PC-3 (cell line): ENCODE measurements around the gene HOXC5. TPM values are rescaled to one million over a fixed set of nuclear protein-coding genes. Genes with fewer than 3 reads are reported as not detected.

ENCODE experiments used
- ATAC-seq: fragments of 200-7000 bp; cut with Tn5 transposase; 2 replicates; pipeline ENCODE4 v1.9.1; 2020; ENCODE audit warnings: mild to moderate bottlenecking, moderate library complexity
- BruUV-seq: library from RNA; stranded (reverse); fragments of 400-500 nt; replicated peaks from 2 replicates; lab custom pipeline; 2021; lab: Mats Ljungman, UMichigan
- CTCF ChIA-PET: fragments of 300-600 bp; sonication (Branson Sonifier 250); formaldehyde crosslinking; loops from one replicate; lab custom pipeline; 2022; ENCODE audit warnings: antibody characterized with exemption; lab: Charles Lee
- POLR2A ChIA-PET: fragments of 300-600 bp; sonication (Branson Sonifier 250); formaldehyde crosslinking; loops from one replicate; lab custom pipeline; 2022; ENCODE audit warnings: antibody characterized with exemption; ENCODE audit not compliant: unreplicated experiment; lab: Charles Lee
- DNase-seq: peaks from one replicate; pipeline ENCODE4 v3.0.0-alpha.2; 2015
- H2AFZ ChIP-seq: fragments of 300-600 bp; sonication (generic); 2 replicates; pipeline ENCODE4 v1.6.0; 2016; ENCODE audit warnings: antibody characterized with exemption, low read length
- H3F3A ChIP-seq: fragments of 300-600 bp; sonication (generic); one replicate; pipeline ENCODE4 v1.6.0; 2017; ENCODE audit warnings: antibody characterized with exemption, low read length, control low read depth, mild to moderate bottlenecking; ENCODE audit not compliant: unreplicated experiment
- H3K27ac ChIP-seq: fragments of 300-600 bp; sonication (generic); 2 replicates; pipeline ENCODE4 v1.5.1; 2016; ENCODE audit warnings: mild to moderate bottlenecking, low read length
- H3K27me3 ChIP-seq: fragments of 300-600 bp; sonication (generic); 2 replicates; pipeline ENCODE4 v1.6.1; 2016; ENCODE audit warnings: low read length, mixed read lengths
- H3K36me3 ChIP-seq: fragments of 300-600 bp; sonication (generic); 2 replicates; pipeline ENCODE4 v1.6.1; 2016; ENCODE audit warnings: low read depth, mixed run types, low read length, mixed read lengths
- H3K4me1 ChIP-seq: fragments of 300-600 bp; sonication (generic); 2 replicates; pipeline ENCODE4 v1.5.1; 2016; ENCODE audit warnings: low read length; ENCODE audit not compliant: insufficient read depth
- H3K4me2 ChIP-seq: fragments of 300-600 bp; sonication (generic); 2 replicates; pipeline ENCODE4 v1.6.0; 2016; ENCODE audit warnings: low read length
- H3K4me3 ChIP-seq: fragments of 300-600 bp; sonication (generic); 2 replicates; pipeline ENCODE4 v1.5.1; 2016; ENCODE audit warnings: mild to moderate bottlenecking, low read length, mixed read lengths
- H3K79me2 ChIP-seq: fragments of 300-600 bp; sonication (generic); 2 replicates; pipeline ENCODE4 v1.6.1; 2017; ENCODE audit warnings: low read length, mixed read lengths
- H3K9ac ChIP-seq: fragments of 300-600 bp; sonication (generic); 2 replicates; pipeline ENCODE4 v1.6.0; 2016; ENCODE audit warnings: mild to moderate bottlenecking, low read length
- H3K9me2 ChIP-seq: fragments of 300-600 bp; sonication (generic); replicated peaks from 2 replicates; pipeline ENCODE4 v1.6.1; 2016; ENCODE audit warnings: mixed run types, low read length, mixed read lengths
- H3K9me3 ChIP-seq: fragments of 300-600 bp; sonication (generic); 2 replicates; pipeline ENCODE4 v1.6.1; 2016; ENCODE audit warnings: low read length, mixed read lengths
- H4K20me1 ChIP-seq: fragments of 300-600 bp; sonication (generic); 2 replicates; pipeline ENCODE4 v1.6.1; 2016; ENCODE audit warnings: low read length, mixed read lengths
- CTCF ChIP-seq: fragments of 300-600 bp; sonication (generic); conservative IDR thresholded peaks from 2 replicates; pipeline ENCODE4 v1.5.1; 2017; ENCODE audit warnings: antibody characterized with exemption, low read depth, mild to moderate bottlenecking, low read length
- EZH2 ChIP-seq: fragments of 300-600 bp; sonication (generic); IDR thresholded peaks from one replicate; pipeline ENCODE4 v1.6.1; 2017; ENCODE audit warnings: antibody characterized with exemption, mild to moderate bottlenecking, low read length; ENCODE audit not compliant: unreplicated experiment
- EZH2phosphoT487 ChIP-seq: fragments of 300-600 bp; sonication (generic); IDR thresholded peaks from 2 replicates; pipeline ENCODE4 v1.6.1; 2018; ENCODE audit warnings: mild to moderate bottlenecking, antibody characterized with exemption, low read length, borderline replicate concordance
- intact Hi-C: fragments of 100-400 bp; cut with micrococcal nuclease; formaldehyde crosslinking; loops from 2 replicates; pipeline ENCODE4 v1.9.0; 2023
- total RNA-seq: library from RNA; depleted of rRNA; stranded (reverse); fragments of >200 nt; gene quantifications from 2 replicates; pipeline ENCODE4 v1.2.3, GENCODE V29; 2014

The HOXC5 gene
- total RNA-seq, 1 experiment from 2014 or later: 0.26 TPM

GRCh38 chr12:54055552-54055951, 22.7 kb downstream of the HOXC5 start:
- Histone ChIP-seq H3F3A (no peaks in the 10 kb centered on the region), H3K79me2 (no peaks in the 10 kb centered on the region), H3K27ac (no peak overlapping the region), H3K9me2 (no peaks in the 10 kb centered on the region), H3K9ac (no peak overlapping the region), H3K4me1 (peaks cover 17% of the 10 kb centered on the region), H3K4me2 (no peak overlapping the region), H3K9me3 (no peaks in the 10 kb centered on the region), H2AFZ (no peak overlapping the region), H3K36me3 (no peaks in the 10 kb centered on the region), H3K27me3 (peaks cover 8% of the 10 kb centered on the region; the same call in 1 of the 2 replicates), H3K4me3 (no peak overlapping the region), H4K20me1 (no peaks in the 10 kb centered on the region)
- TF ChIP-seq EZH2phosphoT487 (no peak), CTCF (no peak), EZH2 (no peak)
- intact Hi-C loops: no loop called here
- no TSS peak for BruUV-seq
- ATAC-seq: no peak
- ChIA-PET CTCF (interaction anchor here (0.6 kb wide), 1 partner anchor 17 kb away, joined by 13 read pairs; no protein-coding TSS in a partner anchor), POLR2A (no interaction called here)
- no peak for DNase-seq

- TF ChIP-seq EZH2phosphoT487: no peak
- TF ChIP-seq CTCF: no peak
- TF ChIP-seq EZH2: no peak
- H3K36me3 ChIP-seq: no peaks in the 10 kb centered on the region
- DNase-seq (no peak), ATAC-seq (no peak)
- H3K79me2 ChIP-seq: no peaks in the 10 kb centered on the region
- ChIA-PET POLR2A (no interaction called here), CTCF (no interaction called here)
- H3K4me3 ChIP-seq: no peak overlapping the region
- no peaks in the 10 kb centered on the region for H3K9me3 ChIP-seq
- no peaks in the 10 kb centered on the region for H3F3A ChIP-seq
- H3K4me1 ChIP-seq: peaks cover 17% of the 10 kb centered on the region
- intact Hi-C loops: no loop called here
- H3K9ac ChIP-seq: no peak overlapping the region
- H4K20me1 ChIP-seq: no peaks in the 10 kb centered on the region
- H3K27me3 ChIP-seq: peaks cover 8% of the 10 kb centered on the region; the same call in 1 of the 2 replicates
- no peak overlapping the region for H3K4me2 ChIP-seq
- H2AFZ ChIP-seq: no peak overlapping the region
- no peaks in the 10 kb centered on the region for H3K9me2 ChIP-seq
- no TSS peak for BruUV-seq
- H3K27ac ChIP-seq: no peak overlapping the region
Measured at GRCh38 chr12:54056110-54056509, 23.3 kb downstream of the HOXC5 start.

- BruUV-seq: no TSS peak
Measured at GRCh38 chr12:54058128-54058768, 25.4 kb downstream of the HOXC5 start.

More at GRCh38 chr12:54058128-54058768, 25.4 kb downstream of the HOXC5 start:
- H3K9me2 ChIP-seq: no peaks in the 10 kb centered on the region
- H3K9me3 ChIP-seq: no peaks in the 10 kb centered on the region
- no peaks in the 10 kb centered on the region for H4K20me1 ChIP-seq
- no peak overlapping the region for H3K4me3 ChIP-seq
- no peaks in the 10 kb centered on the region for H3F3A ChIP-seq
- TF ChIP-seq EZH2phosphoT487 (no peak), CTCF (no peak), EZH2 (no peak)
- CTCF ChIA-PET: no interaction called here
- intact Hi-C loops: no loop called here
- H3K4me1 ChIP-seq: no peaks in the 10 kb centered on the region
- ATAC-seq: no peak
- no peaks in the 10 kb centered on the region for H3K79me2 ChIP-seq
- no peak for DNase-seq
- no peaks in the 10 kb centered on the region for H3K27me3 ChIP-seq
- no peak overlapping the region for H3K4me2 ChIP-seq
- H3K27ac ChIP-seq: no peak overlapping the region
- POLR2A ChIA-PET: no interaction called here
- no peak overlapping the region for H2AFZ ChIP-seq
- H3K36me3 ChIP-seq: no peaks in the 10 kb centered on the region
- H3K9ac ChIP-seq: no peak overlapping the region
